ENCODE results near the gene SLC46A1. TPM values are rescaled to one million over a fixed set of nuclear protein-coding genes. Genes with fewer than 3 reads are reported as not detected.

Gene SLC46A1
- total RNA-seq, 3 donors from 2014 or later = 11.2 to 22.7 (median 12.5) TPM

DNA sequence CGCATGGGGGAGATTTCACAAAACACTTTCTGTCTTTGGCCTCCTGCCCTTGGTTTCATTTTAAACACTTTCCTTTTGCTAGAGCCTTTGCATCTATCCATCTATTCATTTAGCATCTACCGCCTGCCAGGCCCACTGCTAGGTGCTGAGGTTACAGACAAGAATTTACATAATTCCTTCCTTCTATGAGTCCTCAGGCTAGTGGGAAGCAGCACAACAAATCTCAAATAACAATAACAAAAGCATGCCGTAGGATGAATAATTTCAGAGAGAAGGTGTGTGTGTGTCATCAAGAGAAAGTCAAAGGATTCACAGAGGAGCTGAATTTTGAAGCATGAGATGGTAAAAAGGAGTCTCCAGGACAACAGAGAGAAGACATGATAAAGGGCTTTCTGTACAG, 6.1 kb upstream of the SLC46A1 start:
- H3K27me3 ChIP-seq = no peaks in the 10 kb centered on the region
- intact Hi-C loops (cut with DNase I; ENCODE audit: low total_unique reads) = no loop called here
- no peaks in the 10 kb centered on the region for H3K4me1 ChIP-seq
- DNase-seq (ENCODE audit: low spot score in 2 of 2) = no peak
- no peaks in the 10 kb centered on the region for H3K9me3 ChIP-seq
- H3K27ac ChIP-seq = no peak overlapping the region
- no peak for TF ChIP-seq POLR2AphosphoS5 (IDR thresholded peaks at IDR 0.05)
- no peak for TF ChIP-seq POLR2A (IDR thresholded peaks at IDR 0.05)
- TF ChIP-seq, protein P1, sequence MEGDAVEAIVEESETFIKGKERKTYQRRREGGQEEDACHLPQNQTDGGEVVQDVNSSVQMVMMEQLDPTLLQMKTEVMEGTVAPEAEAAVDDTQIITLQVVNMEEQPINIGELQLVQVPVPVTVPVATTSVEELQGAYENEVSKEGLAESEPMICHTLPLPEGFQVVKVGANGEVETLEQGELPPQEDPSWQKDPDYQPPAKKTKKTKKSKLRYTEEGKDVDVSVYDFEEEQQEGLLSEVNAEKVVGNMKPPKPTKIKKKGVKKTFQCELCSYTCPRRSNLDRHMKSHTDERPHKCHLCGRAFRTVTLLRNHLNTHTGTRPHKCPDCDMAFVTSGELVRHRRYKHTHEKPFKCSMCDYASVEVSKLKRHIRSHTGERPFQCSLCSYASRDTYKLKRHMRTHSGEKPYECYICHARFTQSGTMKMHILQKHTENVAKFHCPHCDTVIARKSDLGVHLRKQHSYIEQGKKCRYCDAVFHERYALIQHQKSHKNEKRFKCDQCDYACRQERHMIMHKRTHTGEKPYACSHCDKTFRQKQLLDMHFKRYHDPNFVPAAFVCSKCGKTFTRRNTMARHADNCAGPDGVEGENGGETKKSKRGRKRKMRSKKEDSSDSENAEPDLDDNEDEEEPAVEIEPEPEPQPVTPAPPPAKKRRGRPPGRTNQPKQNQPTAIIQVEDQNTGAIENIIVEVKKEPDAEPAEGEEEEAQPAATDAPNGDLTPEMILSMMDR (IDR thresholded peaks at IDR 0.05) = no peak
- no peak overlapping the region for H3K4me3 ChIP-seq
- H3K36me3 ChIP-seq = no peaks in the 10 kb centered on the region

DNA sequence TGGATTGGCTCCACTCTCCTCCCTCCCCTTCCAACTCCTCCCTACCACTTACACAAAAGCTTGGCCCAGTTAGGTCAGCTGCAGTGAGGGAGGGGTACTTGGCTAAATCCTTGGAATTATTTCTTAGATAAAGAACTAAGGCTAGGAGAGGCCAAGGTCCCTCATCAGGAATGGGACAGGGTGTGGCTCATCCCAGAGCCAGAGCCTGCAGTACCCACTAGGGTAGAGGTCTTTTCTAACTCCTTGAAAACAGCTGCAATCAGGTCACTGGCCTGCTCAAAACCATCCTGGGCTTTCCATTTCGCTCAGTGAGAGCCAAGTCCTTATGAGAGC, 1.9 kb upstream of the SLC46A1 start:
- intact Hi-C loops (cut with DNase I; ENCODE audit: low total_unique reads) = no loop called here
- Histone ChIP-seq H3K27ac (peak overlapping the region; percentile 64 to 68), H3K4me1 (peaks cover 0 to 3% of the 10 kb centered on the region in 2 donors), H3K9me3 (no peaks in the 10 kb centered on the region), H3K4me3 (no peak overlapping the region), H3K27me3 (no peaks in the 10 kb centered on the region), H3K36me3 (no peaks in the 10 kb centered on the region)
- no peak for TF ChIP-seq POLR2AphosphoS5 (IDR thresholded peaks at IDR 0.05)
- TF ChIP-seq POLR2A (IDR thresholded peaks at IDR 0.05) = no peak
- TF ChIP-seq, protein P1 (IDR thresholded peaks at IDR 0.05) = no peak
- DNase-seq (ENCODE audit: low spot score in 2 of 2) = no peak

DNA sequence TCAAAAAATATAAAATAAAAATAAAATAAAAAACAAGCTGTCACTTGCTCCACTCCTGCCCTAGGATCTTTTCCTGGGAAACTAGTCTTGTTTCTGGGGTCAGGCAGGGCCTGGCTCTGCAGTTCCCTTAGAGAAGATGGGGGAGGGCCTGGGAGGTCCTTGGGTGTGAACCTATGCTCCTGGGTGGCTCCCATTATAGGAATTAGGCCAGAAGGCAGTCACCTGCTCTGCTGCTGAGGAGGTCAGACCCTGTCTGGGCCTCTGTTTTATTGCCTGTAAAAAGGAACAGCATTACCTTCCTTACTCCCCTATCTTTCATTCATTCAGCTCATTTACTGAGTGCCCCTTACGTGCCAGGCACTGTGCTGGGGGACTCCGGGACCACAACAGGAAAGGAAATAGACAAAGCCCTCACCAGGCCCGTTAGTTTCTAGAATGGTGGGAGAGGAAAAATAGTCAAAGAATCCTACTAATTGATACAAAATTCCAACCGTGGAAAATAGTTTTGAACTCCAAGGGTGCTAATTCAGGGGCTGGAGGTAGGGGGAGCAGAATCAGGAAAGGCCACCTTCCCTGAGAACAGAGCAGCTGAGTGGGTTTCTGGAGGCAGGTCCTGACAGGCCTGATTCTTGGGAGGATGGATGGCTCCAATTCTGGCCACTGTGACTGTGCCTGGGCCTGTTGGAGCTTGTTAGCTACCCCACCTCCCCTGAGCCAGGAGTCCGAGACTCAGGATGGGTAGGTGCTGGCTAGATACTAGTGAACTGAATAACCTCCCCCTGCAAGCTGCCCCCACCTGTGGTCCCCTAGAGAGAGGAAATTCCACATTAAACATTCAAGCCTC, 1.3 kb upstream of the SLC46A1 start:
- Histone ChIP-seq H3K4me3 (no peak overlapping the region), H3K27ac (peak overlapping the region; percentile 46 to 68), H3K36me3 (no peaks in the 10 kb centered on the region), H3K4me1 (peaks cover 0 to 3% of the 10 kb centered on the region in 2 donors), H3K27me3 (no peaks in the 10 kb centered on the region), H3K9me3 (no peaks in the 10 kb centered on the region)
- TF ChIP-seq, protein P1 (IDR thresholded peaks at IDR 0.05) = no peak
- TF ChIP-seq POLR2AphosphoS5 (IDR thresholded peaks at IDR 0.05) (no peak), POLR2A (IDR thresholded peaks at IDR 0.05) (no peak)
- intact Hi-C loops (cut with DNase I; ENCODE audit: low total_unique reads) = no loop called here
- peak in 1 of 2 donors; percentile 83 for DNase-seq (ENCODE audit: low spot score in 2 of 2)

DNA sequence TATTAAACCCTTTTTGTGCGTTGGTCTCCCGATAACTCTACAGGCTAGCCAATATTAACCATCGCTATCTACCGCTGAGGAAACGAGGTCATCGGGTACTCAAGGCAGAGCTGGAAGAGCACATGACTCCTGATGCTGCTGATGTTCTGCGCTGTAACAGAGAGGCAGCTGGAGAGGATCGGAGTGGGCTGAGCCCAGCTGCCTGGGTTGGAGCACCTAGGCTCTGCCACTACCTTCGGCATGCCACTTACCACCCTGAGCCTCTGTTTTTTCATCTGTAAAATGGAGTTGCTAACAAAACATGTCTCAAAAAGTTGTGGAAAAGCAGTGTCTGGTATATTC, 432 bp upstream of the SLC46A1 start:
- Histone ChIP-seq H3K9me3 (no peaks in the 10 kb centered on the region), H3K4me1 (peaks cover 0 to 3% of the 10 kb centered on the region in 2 donors), H3K36me3 (no peaks in the 10 kb centered on the region), H3K27ac (peak overlapping the region; percentile 63 to 86), H3K4me3 (peak overlapping the region; percentile 72 to 99 (median 83)), H3K27me3 (no peaks in the 10 kb centered on the region)
- intact Hi-C loops (cut with DNase I; ENCODE audit: low total_unique reads) = no loop called here
- TF ChIP-seq, protein P1 (IDR thresholded peaks at IDR 0.05) = no peak
- TF ChIP-seq POLR2AphosphoS5 (IDR thresholded peaks at IDR 0.05) = no peak
- no peak for TF ChIP-seq POLR2A (IDR thresholded peaks at IDR 0.05)
- DNase-seq (ENCODE audit: low spot score in 2 of 2) = no peak

DNA sequence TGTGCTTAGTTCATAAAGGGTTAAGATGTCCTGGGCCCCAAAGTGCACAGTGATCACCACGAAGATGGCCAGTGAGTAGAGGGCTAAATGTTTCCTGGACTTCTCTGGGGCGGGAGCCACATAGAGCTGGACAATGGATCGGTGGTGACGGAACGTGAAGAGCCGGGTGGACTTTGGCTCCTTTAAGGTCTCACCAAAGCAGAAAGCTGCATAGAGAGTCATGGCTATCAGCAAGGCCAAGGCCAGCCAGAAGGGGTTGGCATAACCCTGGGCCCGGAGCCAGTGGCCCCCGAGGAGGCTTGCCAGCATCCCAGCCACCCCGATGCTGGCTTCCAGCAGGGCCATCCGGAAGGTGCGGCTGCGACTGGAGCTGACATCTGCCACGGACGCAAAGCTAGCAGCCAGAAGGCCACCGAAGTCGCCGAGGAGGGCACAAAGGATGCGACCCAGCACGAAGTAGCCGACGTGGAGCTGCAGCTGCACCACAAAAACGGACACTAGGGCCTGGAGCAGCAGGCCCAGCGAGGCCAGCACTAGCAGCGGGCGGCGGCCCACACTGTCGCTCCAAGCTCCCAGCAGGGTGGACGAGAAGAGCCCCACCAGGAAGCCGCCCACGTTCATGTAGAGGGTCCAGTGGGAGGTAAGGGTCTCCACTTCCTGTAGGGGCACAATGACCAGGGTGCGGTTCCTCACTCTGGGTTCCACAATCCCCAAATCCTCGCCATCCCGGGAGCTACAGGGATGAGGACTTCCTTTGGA, 1.0 kb downstream of the SLC46A1 start:
- no peak for DNase-seq (ENCODE audit: low spot score in 2 of 2)
- no peak for TF ChIP-seq POLR2AphosphoS5 (IDR thresholded peaks at IDR 0.05)
- no peak for TF ChIP-seq POLR2A (IDR thresholded peaks at IDR 0.05)
- TF ChIP-seq, protein P1 (IDR thresholded peaks at IDR 0.05) = no peak
- H3K27ac ChIP-seq = peak overlapping the region; percentile 63 to 86
- H3K27me3 ChIP-seq = no peaks in the 10 kb centered on the region
- no peaks in the 10 kb centered on the region for H3K9me3 ChIP-seq
- H3K36me3 ChIP-seq = no peaks in the 10 kb centered on the region
- H3K4me3 ChIP-seq = peak overlapping the region; percentile 72 to 99 (median 83)
- peaks cover 0 to 3% of the 10 kb centered on the region in 2 donors for H3K4me1 ChIP-seq
- intact Hi-C loops (cut with DNase I; ENCODE audit: low total_unique reads) = no loop called here
